GM23338 (cell line): ENCODE data around the gene ARPC4. TPM values are rescaled to one million over a fixed set of nuclear protein-coding genes. Genes with fewer than 3 reads are reported as not detected.

ENCODE experiments used
- ATAC-seq: fragments of 200-7000 bp; cut with Tn5 transposase; 3 replicates; pipeline ENCODE4 v1.9.1; 2020
- DNase-seq: peaks from one replicate; pipeline ENCODE4 v3.0.0-alpha.2; 2015; ENCODE audit warnings: low spot score
- H2AFZ ChIP-seq: fragments of 200-600 bp; sonication (generic); 2 replicates; pipeline ENCODE4 v1.8.0; 2016; ENCODE audit warnings: antibody characterized with exemption, mild to moderate bottlenecking, moderate library complexity
- H3F3A ChIP-seq: fragments of 200-600 bp; sonication (generic); replicated peaks from 2 replicates; pipeline ENCODE4 v1.8.0; 2017; ENCODE audit warnings: antibody characterized with exemption, mixed run types, low read depth
- H3K27ac ChIP-seq: fragments of 200-600 bp; sonication (generic); 2 replicates; pipeline ENCODE4 v1.6.1; 2016; ENCODE audit warnings: low read depth
- H3K27me3 ChIP-seq: fragments of 200-600 bp; sonication (generic); 2 replicates; pipeline ENCODE4 v1.8.0; 2016; ENCODE audit warnings: mild to moderate bottlenecking, mixed run types, moderate library complexity; ENCODE audit not compliant: insufficient read depth
- H3K36me3 ChIP-seq: fragments of 200-600 bp; sonication (generic); 2 replicates; pipeline ENCODE4 v1.8.0; 2016; ENCODE audit warnings: mild to moderate bottlenecking; ENCODE audit not compliant: insufficient read depth
- H3K4me1 ChIP-seq: fragments of 200-600 bp; sonication (generic); 2 replicates; pipeline ENCODE4 v1.8.0; 2016; ENCODE audit warnings: mild to moderate bottlenecking, moderate library complexity; ENCODE audit not compliant: insufficient read depth
- H3K4me2 ChIP-seq: fragments of 200-600 bp; sonication (generic); 2 replicates; pipeline ENCODE4 v1.7.1; 2017; ENCODE audit warnings: mixed run types
- H3K4me3 ChIP-seq: fragments of 200-600 bp; sonication (generic); 2 replicates; pipeline ENCODE4 v1.6.1; 2016; ENCODE audit warnings: mixed run types
- H3K79me2 ChIP-seq: fragments of 200-600 bp; sonication (generic); replicated peaks from 2 replicates; pipeline ENCODE4 v1.8.0; 2017; ENCODE audit warnings: mild to moderate bottlenecking; ENCODE audit not compliant: insufficient read depth
- H3K9me2 ChIP-seq: fragments of 200-600 bp; sonication (generic); 2 replicates; pipeline ENCODE4 v1.8.0; 2017; ENCODE audit not compliant: insufficient read depth
- H4K20me1 ChIP-seq: fragments of 200-600 bp; sonication (generic); replicated peaks from 2 replicates; pipeline ENCODE4 v1.8.0; 2017; ENCODE audit warnings: mild to moderate bottlenecking; ENCODE audit not compliant: insufficient read depth
- H3K27ac Mint-ChIP-seq: 2 replicates; pipeline ENCODE4 v1.8.0; 2020; ENCODE audit warnings: inconsistent platforms, mild to moderate bottlenecking, moderate library complexity, mixed read lengths
- H3K27me3 Mint-ChIP-seq: 3 replicates; pipeline ENCODE4 v1.8.0; 2022; ENCODE audit warnings: low read depth, mild to moderate bottlenecking, moderate library complexity, mixed read lengths, inconsistent platforms; ENCODE audit not compliant: insufficient read depth, poor library complexity
- H3K36me3 Mint-ChIP-seq: 3 replicates; pipeline ENCODE4 v1.8.0; 2021; ENCODE audit warnings: low read depth, mild to moderate bottlenecking, inconsistent platforms, moderate library complexity, mixed read lengths
- H3K4me1 Mint-ChIP-seq: 3 replicates; pipeline ENCODE4 v1.8.0; 2020; ENCODE audit warnings: mild to moderate bottlenecking, inconsistent platforms, mixed read lengths
- H3K4me3 Mint-ChIP-seq: 3 replicates; pipeline ENCODE4 v1.8.0; 2021; ENCODE audit warnings: moderate library complexity, mild to moderate bottlenecking, inconsistent platforms, mixed read lengths
- H3K9me3 Mint-ChIP-seq: 3 replicates; pipeline ENCODE4 v1.8.0; 2020; ENCODE audit warnings: moderate library complexity, mild to moderate bottlenecking, inconsistent platforms, mixed read lengths
- CREB1 ChIP-seq: fragments of 250-450 bp; sonication (Bioruptor Pico); IDR thresholded peaks from 2 replicates; pipeline ENCODE4 v1.5.0; 2020; ENCODE audit warnings: low read depth, mild to moderate bottlenecking, moderate library complexity
- CTCF ChIP-seq, 2 experiments: fragments of 200-600 bp in 1 of 2; sonication (generic) in 1 of 2; conservative IDR thresholded peaks; 2 replicates each; pipeline versions ENCODE4 v1.5.1 to v1.6.1; 2016 to 2017; ENCODE audit warnings: antibody characterized with exemption in 2 of 2, low read depth in 2 of 2, mild to moderate bottlenecking in 2 of 2, moderate library complexity in 1 of 2
- EZH2 ChIP-seq: fragments of 200-600 bp; sonication (generic); IDR thresholded peaks from one replicate; pipeline ENCODE4 v1.8.0; 2017; ENCODE audit warnings: antibody characterized with exemption, mild to moderate bottlenecking, low read depth; ENCODE audit not compliant: unreplicated experiment
- EZH2phosphoT487 ChIP-seq: fragments of 200-600 bp; sonication (generic); IDR thresholded peaks from one replicate; pipeline ENCODE4 v1.8.1; 2018; ENCODE audit warnings: antibody characterized with exemption; ENCODE audit not compliant: unreplicated experiment
- JUNB ChIP-seq: IDR thresholded peaks from one replicate; pipeline ENCODE4 v1.6.1; 2016; ENCODE audit warnings: antibody characterized with exemption; ENCODE audit not compliant: unreplicated experiment
- NANOG ChIP-seq: IDR thresholded peaks from 2 replicates; pipeline ENCODE4 v1.6.1; 2016; ENCODE audit warnings: antibody characterized with exemption, borderline replicate concordance
- POLR2AphosphoS5 ChIP-seq: IDR thresholded peaks from 2 replicates; pipeline ENCODE4 v1.6.1; 2016; ENCODE audit warnings: antibody characterized with exemption, low read depth
- STAT1 ChIP-seq: IDR thresholded peaks from one replicate; pipeline ENCODE4 v1.6.1; 2016; ENCODE audit warnings: antibody characterized with exemption; ENCODE audit not compliant: unreplicated experiment
- ZNF114 ChIP-seq: fragments of 250-450 bp; sonication (Bioruptor Pico); IDR thresholded peaks from 2 replicates; pipeline ENCODE4 v1.5.0; 2020; ENCODE audit warnings: mild to moderate bottlenecking, moderate library complexity
- polyA plus RNA-seq: library from polyadenylated mRNA; unstranded; fragments of >200 nt; fragmentation: Nextera tagmentation; extraction: Ambion mirVana; gene quantifications from 2 replicates; pipeline ENCODE4 v1.2.1, GENCODE V29; 2016
- total RNA-seq: library from RNA; depleted of rRNA; stranded (reverse); fragments of >200 nt; shearing (Covaris generic); gene quantifications from 2 replicates; pipeline ENCODE4 v1.2.3, GENCODE V29; 2014
- TF ChIP-seq, protein P1 (sequence below): IDR thresholded peaks from 2 replicates; pipeline ENCODE4 v1.6.1; 2016; ENCODE audit warnings: antibody characterized with exemption
- TF ChIP-seq, protein P2 (sequence below): IDR thresholded peaks from one replicate; pipeline ENCODE4 v1.6.1; 2018; ENCODE audit warnings: antibody characterized with exemption; ENCODE audit not compliant: unreplicated experiment

ARPC4 gene
- total and polyA plus RNA-seq, 2 experiments from 2014 or later = 71.9 to 176 TPM

DNA sequence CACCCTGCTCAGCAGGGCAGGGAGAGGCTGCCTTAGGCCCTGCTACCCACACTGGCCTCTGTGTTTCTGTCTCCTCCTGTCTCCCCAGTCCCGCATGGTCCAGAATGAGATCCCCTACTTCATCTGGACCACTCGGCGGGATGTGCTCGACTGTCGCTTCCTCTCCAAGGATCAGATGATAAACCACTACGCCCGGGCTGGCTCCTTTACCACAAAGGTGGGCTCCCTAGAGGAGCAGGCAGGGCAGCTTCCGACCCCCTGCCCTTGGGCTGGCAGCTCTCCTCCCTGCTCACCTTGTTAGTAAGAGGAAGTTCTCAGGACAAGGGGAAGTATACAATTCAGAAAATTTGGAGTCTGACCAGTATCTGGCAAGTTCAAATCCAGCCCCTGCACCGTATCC lies 23.1 kb downstream of the ARPC4 start:
- DNase-seq (no peak), ATAC-seq (no peak)
- no peak overlapping the region for H3K4me3 Mint-ChIP-seq
- Histone ChIP-seq H3K4me2 (no peak overlapping the region), H3F3A (0 out of 2 replicates have a peak, but pooled peaks cover 2% of the 10 kb centered on the region), H3K4me3 (no peak overlapping the region), H3K27me3 (peaks cover 11% of the 10 kb centered on the region), H3K36me3 (no peaks in the 10 kb centered on the region), H3K9me2 (no peaks in the 10 kb centered on the region), H3K4me1 (no peaks in the 10 kb centered on the region), H3K27ac (no peak overlapping the region), H2AFZ (no peak overlapping the region), H4K20me1 (no peaks in the 10 kb centered on the region), H3K79me2 (no peaks in the 10 kb centered on the region)
- H3K9me3 Mint-ChIP-seq = no peaks in the 10 kb centered on the region; the same call in 2 of the 3 replicates
- TF ChIP-seq ZNF114 (CRISPR knock-in tag) = no peak
- no peak for TF ChIP-seq CREB1 (CRISPR knock-in tag)
- H3K27ac Mint-ChIP-seq = no peak overlapping the region
- peaks cover 5% of the 10 kb centered on the region; the same call in 2 of the 3 replicates for H3K4me1 Mint-ChIP-seq
- H3K36me3 Mint-ChIP-seq = no peaks in the 10 kb centered on the region; the same call in 2 of the 3 replicates
- peaks cover 8% of the 10 kb centered on the region for H3K27me3 Mint-ChIP-seq

DNA sequence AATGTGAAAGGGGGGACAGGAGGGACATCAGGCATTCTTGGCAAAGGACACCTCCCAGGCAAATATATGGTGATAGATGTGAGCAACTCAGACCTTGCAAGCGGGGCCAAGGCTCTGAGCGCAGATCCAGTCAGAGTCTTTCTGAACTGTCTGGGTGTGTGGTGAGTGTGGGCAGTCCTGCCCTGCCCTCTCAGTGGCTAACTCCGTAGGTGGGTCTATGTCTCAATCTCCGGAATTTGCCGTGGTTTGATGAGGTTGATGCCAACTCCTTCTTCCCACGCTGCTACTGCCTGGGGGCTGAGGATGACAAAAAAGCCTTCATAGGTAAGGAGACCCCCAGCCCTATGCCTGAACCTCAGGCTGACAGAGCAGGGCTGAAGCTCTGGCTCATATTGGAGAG lies 24.6 kb downstream of the ARPC4 start:
- no peaks in the 10 kb centered on the region for H3K79me2 ChIP-seq
- H3F3A ChIP-seq = no peaks in the 10 kb centered on the region
- no peak for TF ChIP-seq JUNB
- no peak for TF ChIP-seq CREB1 (CRISPR knock-in tag)
- TF ChIP-seq NANOG = no peak
- TF ChIP-seq POLR2AphosphoS5 = no peak
- no peak for TF ChIP-seq EZH2phosphoT487
- TF ChIP-seq EZH2 = no peak
- TF ChIP-seq, protein P1, sequence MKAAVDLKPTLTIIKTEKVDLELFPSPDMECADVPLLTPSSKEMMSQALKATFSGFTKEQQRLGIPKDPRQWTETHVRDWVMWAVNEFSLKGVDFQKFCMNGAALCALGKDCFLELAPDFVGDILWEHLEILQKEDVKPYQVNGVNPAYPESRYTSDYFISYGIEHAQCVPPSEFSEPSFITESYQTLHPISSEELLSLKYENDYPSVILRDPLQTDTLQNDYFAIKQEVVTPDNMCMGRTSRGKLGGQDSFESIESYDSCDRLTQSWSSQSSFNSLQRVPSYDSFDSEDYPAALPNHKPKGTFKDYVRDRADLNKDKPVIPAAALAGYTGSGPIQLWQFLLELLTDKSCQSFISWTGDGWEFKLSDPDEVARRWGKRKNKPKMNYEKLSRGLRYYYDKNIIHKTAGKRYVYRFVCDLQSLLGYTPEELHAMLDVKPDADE = no peak
- ATAC-seq = no peak
- no peak overlapping the region for H3K27ac ChIP-seq
- no peak for DNase-seq
- no peaks in the 10 kb centered on the region for H3K9me2 ChIP-seq
- Mint-ChIP-seq H3K36me3 (no peaks in the 10 kb centered on the region), H3K27ac (no peak overlapping the region), H3K4me1 (no peaks in the 10 kb centered on the region; the same call in 2 of the 3 replicates), H3K27me3 (peaks cover 5% of the 10 kb centered on the region), H3K4me3 (no peak overlapping the region), H3K9me3 (no peaks in the 10 kb centered on the region)
- no peaks in the 10 kb centered on the region for H3K36me3 ChIP-seq
- H3K4me2 ChIP-seq = no peak overlapping the region
- no peaks in the 10 kb centered on the region for H4K20me1 ChIP-seq
- H3K4me3 ChIP-seq = no peak overlapping the region
- H2AFZ ChIP-seq = no peak overlapping the region
- no peaks in the 10 kb centered on the region for H3K4me1 ChIP-seq
- H3K27me3 ChIP-seq = no peaks in the 10 kb centered on the region

- H3K9me3 Mint-ChIP-seq = no peaks in the 10 kb centered on the region
- DNase-seq (no peak), ATAC-seq (no peak)
- Histone ChIP-seq H2AFZ (no peak overlapping the region), H3K9me2 (no peaks in the 10 kb centered on the region), H3F3A (no peaks in the 10 kb centered on the region), H4K20me1 (no peaks in the 10 kb centered on the region), H3K27me3 (no peaks in the 10 kb centered on the region), H3K27ac (no peak overlapping the region), H3K36me3 (no peaks in the 10 kb centered on the region), H3K4me2 (no peak overlapping the region), H3K4me3 (no peak overlapping the region), H3K79me2 (no peaks in the 10 kb centered on the region), H3K4me1 (no peaks in the 10 kb centered on the region)
- no peaks in the 10 kb centered on the region; the same call in 2 of the 3 replicates for H3K4me1 Mint-ChIP-seq
- H3K36me3 Mint-ChIP-seq = no peaks in the 10 kb centered on the region
- H3K4me3 Mint-ChIP-seq = no peak overlapping the region
- no peak overlapping the region for H3K27ac Mint-ChIP-seq
- H3K27me3 Mint-ChIP-seq = peaks cover 3% of the 10 kb centered on the region
- TF ChIP-seq, protein P2, sequence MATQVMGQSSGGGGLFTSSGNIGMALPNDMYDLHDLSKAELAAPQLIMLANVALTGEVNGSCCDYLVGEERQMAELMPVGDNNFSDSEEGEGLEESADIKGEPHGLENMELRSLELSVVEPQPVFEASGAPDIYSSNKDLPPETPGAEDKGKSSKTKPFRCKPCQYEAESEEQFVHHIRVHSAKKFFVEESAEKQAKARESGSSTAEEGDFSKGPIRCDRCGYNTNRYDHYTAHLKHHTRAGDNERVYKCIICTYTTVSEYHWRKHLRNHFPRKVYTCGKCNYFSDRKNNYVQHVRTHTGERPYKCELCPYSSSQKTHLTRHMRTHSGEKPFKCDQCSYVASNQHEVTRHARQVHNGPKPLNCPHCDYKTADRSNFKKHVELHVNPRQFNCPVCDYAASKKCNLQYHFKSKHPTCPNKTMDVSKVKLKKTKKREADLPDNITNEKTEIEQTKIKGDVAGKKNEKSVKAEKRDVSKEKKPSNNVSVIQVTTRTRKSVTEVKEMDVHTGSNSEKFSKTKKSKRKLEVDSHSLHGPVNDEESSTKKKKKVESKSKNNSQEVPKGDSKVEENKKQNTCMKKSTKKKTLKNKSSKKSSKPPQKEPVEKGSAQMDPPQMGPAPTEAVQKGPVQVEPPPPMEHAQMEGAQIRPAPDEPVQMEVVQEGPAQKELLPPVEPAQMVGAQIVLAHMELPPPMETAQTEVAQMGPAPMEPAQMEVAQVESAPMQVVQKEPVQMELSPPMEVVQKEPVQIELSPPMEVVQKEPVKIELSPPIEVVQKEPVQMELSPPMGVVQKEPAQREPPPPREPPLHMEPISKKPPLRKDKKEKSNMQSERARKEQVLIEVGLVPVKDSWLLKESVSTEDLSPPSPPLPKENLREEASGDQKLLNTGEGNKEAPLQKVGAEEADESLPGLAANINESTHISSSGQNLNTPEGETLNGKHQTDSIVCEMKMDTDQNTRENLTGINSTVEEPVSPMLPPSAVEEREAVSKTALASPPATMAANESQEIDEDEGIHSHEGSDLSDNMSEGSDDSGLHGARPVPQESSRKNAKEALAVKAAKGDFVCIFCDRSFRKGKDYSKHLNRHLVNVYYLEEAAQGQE = no peak
- TF ChIP-seq JUNB = no peak
- TF ChIP-seq CTCF (conservative IDR thresholded peaks at IDR 0.05; ENCODE audit: low read depth in 2 of 2) = no peak
- no peak for TF ChIP-seq STAT1
These were observed 25.9 kb downstream of the ARPC4 start for GRCh38 chr3:9818666-9819335.
